Heart right ventricle (tissue), 16 donors: Measurements from ENCODE around the gene KLF11. TPM values are rescaled to one million over a fixed set of nuclear protein-coding genes. Genes with fewer than 3 reads are reported as not detected.
"Not testable (repeated sequence)": the region's sequence is repeated elsewhere in the genome, so short reads cannot be mapped to it uniquely, and the experiment has no call there.

Experiments
- ATAC-seq, 8 donors: fragments of 200-7000 bp; cut with Tn5 transposase; one replicate each; pipeline ENCODE4 v1.9.1; 2020; ENCODE audit warnings: mild to moderate bottlenecking in 8 of 8, moderate library complexity in 8 of 8, moderate number of reproducible peaks in 1 of 8
- DNase-seq, 2 donors: peaks; one replicate each; pipeline ENCODE4 v3.0.0-alpha.2; 2020
- H3K27ac ChIP-seq, 10 donors: fragments of 200-600 bp; sonication (generic) in 2 of 10; one replicate each; pipeline versions ENCODE4 v1.5.0 to v1.8.0; 2020 to 2022; ENCODE audit warnings: mild to moderate bottlenecking in 3 of 10
- H3K27me3 ChIP-seq, 7 donors: fragments of 200-600 bp; one replicate each; pipeline ENCODE4 v1.8.0; 2021 to 2022; ENCODE audit warnings: mild to moderate bottlenecking in 2 of 7
- H3K36me3 ChIP-seq, 9 donors: fragments of 200-600 bp; sonication (generic) in 1 of 9; one replicate each; pipeline versions ENCODE4 v1.5.0 to v1.8.0; 2020 to 2022; ENCODE audit warnings: mild to moderate bottlenecking in 2 of 9
- H3K4me1 ChIP-seq, 9 donors: fragments of 200-600 bp; sonication (generic) in 1 of 9; one replicate each; pipeline versions ENCODE4 v1.5.0 to v1.8.0; 2020 to 2022; ENCODE audit warnings: mild to moderate bottlenecking in 4 of 9
- H3K4me3 ChIP-seq, 10 donors: fragments of 200-600 bp; sonication (generic) in 2 of 10; one replicate each; pipeline versions ENCODE4 v1.5.0 to v1.8.0; 2020 to 2022; ENCODE audit warnings: mild to moderate bottlenecking in 7 of 10, moderate library complexity in 2 of 10
- H3K9me3 ChIP-seq, 11 donors: fragments of 200-600 bp in 10 of 11; sonication (generic) in 2 of 11; one replicate each; pipeline versions ENCODE4 v1.5.0 to v1.8.0; 2013 to 2022; ENCODE audit warnings: mild to moderate bottlenecking in 2 of 11, control low read depth in 1 of 11, moderate library complexity in 1 of 11
- WGBS, 2 donors: extraction: QIAGEN DNeasy Blood & Tissue Kit; methylation state at CpG; one replicate each; pipeline ENCODE4 v1.1.7; 2013; ENCODE audit warnings: inconsistent platforms in 1 of 2; 5-methylcytosine and 5-hydroxymethylcytosine counted together
- intact Hi-C, 10 donors: fragments of 100-400 bp; cut with DNase I; formaldehyde crosslinking; loops; one replicate each; pipeline versions ENCODE4 v1.11.1 to v1.14.2; 2022
- polyA plus RNA-seq, 2 donors: library from polyadenylated mRNA; stranded (reverse); fragments of 200-250 nt; gene quantifications; one replicate each; pipeline ENCODE4 v1.2.3, GENCODE V29; 2013
- total RNA-seq, 10 donors: library from RNA; stranded (reverse); fragmentation: NEBNext Ultra II Directional in 3 of 10; extraction: Animal tissue kit (Norgen Biotek cat#: 25700) in 3 of 10; gene quantifications; one replicate each; pipeline versions ENCODE4 v1.2.1 to v1.2.4, GENCODE V29; 2021 to 2023
- TF ChIP-seq, protein P1 (sequence below), 9 donors: fragments of 200-600 bp; sonication (generic) in 2 of 9; IDR thresholded peaks; one replicate each; pipeline versions ENCODE4 v1.5.0 to v1.8.0; 2021 to 2022; ENCODE audit warnings: antibody characterized with exemption in 9 of 9, mild to moderate bottlenecking in 5 of 9, moderate library complexity in 1 of 9
- donor health status: Arrhythmogenic right ventricular cardiomyopathy.
- donor health status: ischemic (EF 13 %, LVEDD 7.1; RV severe dilation, severe dysfunction).
- donor health status: healthy with polysubstance abuse.
- donor health status: DM: no; HTN: yes; CAD: no.
- donor health status: DM: no; HTN: no; CAD: no.
- donor health status: ischemic (EF 25% LVEDD 6.9; RV normal size, moderate dysfunction).
- donor health status: ischemic (EF 25% LVEDD 5.7; RV mildly dilated, moderate dysfunction).
- donor health status: healthy.
- donor health status: DM: yes; HTN: yes; CAD: no.
- donor health status: Ischemic cardiomyopathy.
- donor health status: ischemic (EF 35%, LVEDD 5.7; RV mildly dilated, moderate dysfunction).
- donor health status: nonischemic (EF 11% LVEDD 7.7; RV severe dilation, severe dysfunction).
- donor health status: DM: yes; HTN: yes; CAD: no.
- donor health status: PGD.
- donor health status: ischemic (EF 29% LVEDD 5.4; RV normal size, mild dysfunction).
- donor health status: nonischemic (EF 23%, LVEDD 6.1; RV moderate dilation, normal function).

Gene KLF11
- total and polyA plus RNA-seq, 12 donors, result 6.1 to 33.7 (median 19.3) TPM

DNA sequence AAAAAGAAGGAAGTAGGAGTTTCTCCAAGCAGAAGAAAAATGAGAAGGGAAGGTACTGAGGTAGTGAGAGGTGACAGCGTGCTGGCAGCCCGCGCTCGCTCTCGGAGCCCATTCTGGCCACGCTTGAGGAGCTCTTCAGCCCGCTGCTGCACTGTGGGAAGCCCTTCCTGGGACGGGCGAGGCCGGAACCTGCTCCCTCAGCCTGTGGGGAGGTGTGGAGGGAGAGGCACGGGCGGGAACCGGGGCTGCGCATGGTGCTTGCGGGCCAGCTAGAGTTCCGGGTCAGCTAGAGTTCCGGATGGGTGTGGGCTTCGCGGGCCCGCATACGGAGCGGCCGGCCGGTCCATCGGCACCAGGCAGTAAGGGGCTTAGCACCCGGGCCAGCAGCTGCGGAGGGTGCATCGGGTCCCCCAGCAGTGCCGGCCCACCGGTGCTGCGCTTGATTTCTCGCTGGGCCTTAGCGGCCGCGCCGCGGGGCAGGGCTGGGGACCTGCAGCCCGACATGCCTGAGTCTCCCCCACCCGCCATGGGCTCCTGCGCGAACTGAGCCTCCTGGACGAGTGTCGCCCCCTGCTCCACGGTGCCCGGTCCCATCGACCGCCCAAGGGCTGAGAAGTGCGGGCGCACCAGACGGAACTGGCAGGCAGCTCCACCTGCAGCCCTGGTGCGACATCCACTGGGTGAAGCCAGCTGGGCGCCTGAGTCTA lies 48.0 kb downstream of the KLF11 start:
- H3K27me3 ChIP-seq, result peaks cover 0 to 64% (median 48%) of the 10 kb centered on the region in 7 donors
- TF ChIP-seq, protein P1, sequence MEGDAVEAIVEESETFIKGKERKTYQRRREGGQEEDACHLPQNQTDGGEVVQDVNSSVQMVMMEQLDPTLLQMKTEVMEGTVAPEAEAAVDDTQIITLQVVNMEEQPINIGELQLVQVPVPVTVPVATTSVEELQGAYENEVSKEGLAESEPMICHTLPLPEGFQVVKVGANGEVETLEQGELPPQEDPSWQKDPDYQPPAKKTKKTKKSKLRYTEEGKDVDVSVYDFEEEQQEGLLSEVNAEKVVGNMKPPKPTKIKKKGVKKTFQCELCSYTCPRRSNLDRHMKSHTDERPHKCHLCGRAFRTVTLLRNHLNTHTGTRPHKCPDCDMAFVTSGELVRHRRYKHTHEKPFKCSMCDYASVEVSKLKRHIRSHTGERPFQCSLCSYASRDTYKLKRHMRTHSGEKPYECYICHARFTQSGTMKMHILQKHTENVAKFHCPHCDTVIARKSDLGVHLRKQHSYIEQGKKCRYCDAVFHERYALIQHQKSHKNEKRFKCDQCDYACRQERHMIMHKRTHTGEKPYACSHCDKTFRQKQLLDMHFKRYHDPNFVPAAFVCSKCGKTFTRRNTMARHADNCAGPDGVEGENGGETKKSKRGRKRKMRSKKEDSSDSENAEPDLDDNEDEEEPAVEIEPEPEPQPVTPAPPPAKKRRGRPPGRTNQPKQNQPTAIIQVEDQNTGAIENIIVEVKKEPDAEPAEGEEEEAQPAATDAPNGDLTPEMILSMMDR (IDR thresholded peaks at IDR 0.05), result no peak
- peak in 1 of 2 donors; percentile 25 for DNase-seq
- 17 to 22% methylated on average over 52 of the region's 52 CpGs for WGBS, 2 donors
- intact Hi-C loops, result no loop called here
- peaks cover 0 to 8% (median 5%) of the 10 kb centered on the region in 9 donors for H3K4me1 ChIP-seq
- no peaks in the 10 kb centered on the region for H3K9me3 ChIP-seq
- no peak overlapping the region for H3K27ac ChIP-seq
- ATAC-seq, result peak in 6 of 8 donors; percentile 28 to 73 (median 48)
- peak overlapping the region in 9 of 10 donors; percentile 18 to 56 (median 32) for H3K4me3 ChIP-seq
- no peaks in the 10 kb centered on the region for H3K36me3 ChIP-seq

DNA sequence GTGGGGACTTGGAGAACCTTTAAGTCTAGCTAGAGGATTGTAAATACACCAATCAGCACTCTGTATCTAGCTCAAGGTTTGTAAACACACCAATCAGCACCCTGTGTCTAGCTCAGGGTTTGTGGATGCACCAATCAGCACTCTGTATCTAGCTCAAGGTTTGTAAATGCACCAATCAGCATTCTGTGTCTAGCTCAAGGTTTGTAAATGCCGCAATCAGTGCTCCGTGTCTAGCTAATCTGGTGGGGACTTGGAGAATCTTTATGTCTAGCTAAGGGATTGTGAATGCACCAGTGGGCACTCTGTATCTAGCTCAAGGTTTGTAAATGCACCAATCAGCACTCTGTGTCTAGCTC lies 48.5 kb downstream of the KLF11 start:
- peak overlapping the region in 6 of 10 donors; percentile 28 to 56 (median 38) for H3K4me3 ChIP-seq
- peaks cover 0 to 64% (median 48%) of the 10 kb centered on the region in 7 donors for H3K27me3 ChIP-seq
- intact Hi-C loops, DNase-seq, H3K9me3 ChIP-seq, ATAC-seq, H3K27ac ChIP-seq, H3K4me1 ChIP-seq, H3K36me3 ChIP-seq: not testable (repeated sequence)
- WGBS, 2 donors, result 94 to 97% methylated on average over 2 of the region's 2 CpGs

DNA sequence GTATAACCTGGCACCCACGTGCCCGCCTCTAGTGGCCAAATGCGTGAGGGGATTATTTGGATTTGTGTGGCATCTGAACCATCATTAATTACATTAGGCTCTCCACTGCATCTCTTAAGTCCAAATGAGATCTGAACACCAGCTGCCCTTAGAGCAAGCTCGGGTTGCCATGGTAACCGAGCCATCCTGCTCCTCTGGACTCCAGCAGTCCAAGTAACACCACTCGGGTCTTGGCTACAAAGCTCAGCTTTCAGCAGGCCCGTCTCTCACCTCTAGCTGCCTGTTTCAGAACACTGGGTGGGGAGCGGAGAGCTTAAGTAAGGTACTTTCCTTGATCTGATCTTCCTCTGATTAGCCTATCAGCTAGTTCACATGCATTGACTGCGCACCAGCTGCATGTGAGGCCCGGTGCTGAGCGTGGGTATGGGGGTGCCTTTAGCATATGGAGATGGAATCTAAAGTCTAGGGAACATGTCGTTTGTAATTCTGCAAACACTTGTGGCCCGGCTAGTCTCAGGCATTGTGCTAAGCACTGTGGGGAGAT lies 51.0 kb downstream of the KLF11 start:
- no peak for DNase-seq
- ATAC-seq, result no peak
- WGBS, 2 donors, result 88 to 92% methylated on average over 13 of the region's 13 CpGs
- no peak overlapping the region for H3K4me3 ChIP-seq
- peaks cover 0 to 16% (median 6%) of the 10 kb centered on the region in 9 donors for H3K4me1 ChIP-seq
- TF ChIP-seq, protein P1 (IDR thresholded peaks at IDR 0.05), result no peak
- intact Hi-C loops, result no loop called here
- no peak overlapping the region for H3K27ac ChIP-seq
- no peaks in the 10 kb centered on the region for H3K36me3 ChIP-seq
- no peaks in the 10 kb centered on the region for H3K9me3 ChIP-seq
- H3K27me3 ChIP-seq, result peaks cover 0 to 59% (median 41%) of the 10 kb centered on the region in 7 donors

DNA sequence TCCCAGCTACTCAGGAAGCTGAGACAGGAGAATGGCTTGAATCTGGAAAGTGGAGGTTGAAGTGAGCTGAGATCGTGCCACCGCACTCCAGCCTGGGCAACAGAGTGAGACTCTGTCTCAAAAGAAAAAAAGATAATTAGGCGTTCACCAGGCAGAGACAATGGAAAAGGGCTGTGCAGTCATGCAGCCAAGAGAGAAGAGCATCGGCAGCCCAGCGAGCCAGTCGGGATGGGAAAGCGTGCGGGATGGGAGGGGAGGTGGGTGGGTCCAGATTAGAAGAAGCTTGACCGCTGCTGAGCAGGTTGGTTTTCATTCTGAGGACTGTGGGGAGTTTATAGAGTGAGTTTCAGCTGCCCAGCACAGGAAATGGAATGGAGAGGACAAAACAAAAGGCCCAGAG lies 51.8 kb downstream of the KLF11 start:
- no peak for DNase-seq
- 62 to 76% methylated on average over 9 of the region's 9 CpGs for WGBS, 2 donors
- no peaks in the 10 kb centered on the region for H3K9me3 ChIP-seq
- peaks cover 0 to 51% (median 37%) of the 10 kb centered on the region in 7 donors for H3K27me3 ChIP-seq
- H3K36me3 ChIP-seq, result no peaks in the 10 kb centered on the region
- TF ChIP-seq, protein P1 (IDR thresholded peaks at IDR 0.05), result no peak
- no peak overlapping the region for H3K27ac ChIP-seq
- H3K4me3 ChIP-seq, result no peak overlapping the region
- ATAC-seq, result no peak
- intact Hi-C loops, result loop anchor here in 2 of 10 donors (5.0 kb wide), 2 partner anchors 278 to 283 kb away; no protein-coding TSS in a partner anchor
- peaks cover 0 to 16% (median 6%) of the 10 kb centered on the region in 9 donors for H3K4me1 ChIP-seq

DNA sequence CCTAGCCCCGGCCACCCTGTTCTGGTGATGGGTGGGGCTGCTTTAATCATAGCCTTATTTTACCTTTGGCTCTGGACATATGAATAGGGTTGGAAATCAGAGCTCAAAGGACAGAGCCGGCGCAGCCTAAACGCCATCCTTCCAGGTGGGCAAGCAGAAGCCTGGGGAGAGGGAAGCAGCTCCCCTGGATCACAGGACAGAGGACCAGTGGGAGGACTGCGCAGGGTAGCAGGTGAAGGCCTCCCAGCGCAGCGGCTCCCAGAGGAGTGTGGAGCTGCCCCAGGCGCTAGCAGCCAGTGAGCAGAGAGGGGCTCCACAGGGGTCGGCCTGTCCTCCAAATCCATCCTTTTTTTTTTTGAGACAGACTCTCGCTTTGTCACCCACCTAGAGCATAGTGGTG lies 53.3 kb downstream of the KLF11 start:
- 95 to 97% methylated on average over 10 of the region's 10 CpGs for WGBS, 2 donors
- Histone ChIP-seq H3K36me3 (no peaks in the 10 kb centered on the region), H3K4me3 (no peak overlapping the region), H3K27ac (no peak overlapping the region), H3K9me3 (no peaks in the 10 kb centered on the region), H3K27me3 (peaks cover 0 to 38% (median 24%) of the 10 kb centered on the region in 7 donors), H3K4me1 (peaks cover 0 to 22% (median 3%) of the 10 kb centered on the region in 9 donors)
- DNase-seq (no peak), ATAC-seq (no peak)
- intact Hi-C loops, result loop anchor here in 5 of 10 donors (1.0 to 5.0 kb wide), 5 partner anchors 24 to 284 kb away; no protein-coding TSS in a partner anchor
- TF ChIP-seq, protein P1 (IDR thresholded peaks at IDR 0.05), result no peak
